ENCODE measurements around the gene CYP4A22. TPM values are rescaled to one million over a fixed set of nuclear protein-coding genes. Genes with fewer than 3 reads are reported as not detected.

Gene CYP4A22
- total and polyA plus RNA-seq, 2 of the 4 experiments (the other 2 are of a cell fraction): not detected

DNA sequence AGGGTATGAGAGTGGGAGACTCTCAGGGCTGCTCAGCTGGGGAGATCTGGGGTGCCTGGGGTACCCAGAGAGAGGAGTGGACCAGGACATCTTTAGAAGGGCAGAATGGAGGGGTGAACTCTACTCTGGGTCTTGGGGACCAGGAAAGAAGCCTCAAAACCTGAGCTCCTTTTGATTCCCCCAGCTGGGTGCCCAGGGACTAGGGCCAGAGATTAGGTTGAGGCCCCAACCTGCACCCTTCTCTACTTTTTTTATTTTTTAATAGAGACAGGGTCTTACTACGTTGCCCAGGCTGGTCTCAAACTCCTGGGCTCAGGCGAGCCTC is 50.6 kb downstream of the CYP4A22 start:
- Histone ChIP-seq H3K36me3 (ENCODE audit: control insufficient read depth, insufficient read depth, low read length) (no peaks in the 10 kb centered on the region), H3K14ac (replicated peaks; ENCODE audit: low read depth, low read length) (no peak overlapping the region), H3K9me1 (ENCODE audit: insufficient read depth, low read length) (no peaks in the 10 kb centered on the region), H2AK9ac (replicated peaks; ENCODE audit: low read depth, low read length, poor library complexity) (no peak overlapping the region), H3K4me1 (ENCODE audit: control insufficient read depth, insufficient read depth, low read length) (peaks cover 2% of the 10 kb centered on the region; the same call in 1 of the 2 replicates), H4K91ac (ENCODE audit: insufficient read depth, low read depth, low read length) (no peak overlapping the region), H2BK120ac (ENCODE audit: low read depth, low read length) (no peak overlapping the region), H4K20me1 (ENCODE audit: insufficient read depth, low read length) (no peaks in the 10 kb centered on the region; the same call in 1 of the 2 replicates), H3K79me1 (ENCODE audit: low read depth in 1 of 2, low read length in 2 of 2) (no peaks in the 10 kb centered on the region), H3K4ac (ENCODE audit: low read depth, low read length) (no peak overlapping the region), H4K5ac (ENCODE audit: low read depth, low read length) (no peak overlapping the region), H2AFZ (replicated peaks; ENCODE audit: low read length, poor library complexity) (no peak overlapping the region), H3K27me3 (ENCODE audit: control insufficient read depth, insufficient read depth, low read length) (peaks cover 2% of the 10 kb centered on the region; the same call in 1 of the 2 replicates), H3K9me3 (ENCODE audit: control insufficient read depth, insufficient read depth, low read length) (no peaks in the 10 kb centered on the region), H3K18ac (ENCODE audit: low read depth, low read length) (no peak overlapping the region), H3K56ac (ENCODE audit: extremely low read depth, insufficient read depth, low read length) (no peak overlapping the region), H3K4me2 (ENCODE audit: low read depth, low read length) (no peak overlapping the region), H2BK15ac (ENCODE audit: low read depth, low read length) (no peak overlapping the region), H3K23ac (ENCODE audit: low read depth, low read length) (no peak overlapping the region), H2BK5ac (ENCODE audit: low read depth, low read length, poor library complexity, severe bottlenecking) (no peak overlapping the region), H3K4me3 (ENCODE audit: insufficient read depth, low read depth, low read length) (no peak overlapping the region), H3K27ac (ENCODE audit: insufficient read depth, low read length) (no peak overlapping the region), H4K8ac (ENCODE audit: low read depth in 2 of 2, low read length in 2 of 2) (no peak overlapping the region), H3K9ac (ENCODE audit: low read depth, low read length) (no peak overlapping the region), H2AK5ac (ENCODE audit: low read depth, low read length) (no peak overlapping the region), H2BK20ac (ENCODE audit: low read depth, low read length) (no peak overlapping the region)
- CTCF ChIA-PET: interaction anchor here (0.9 kb wide), 1 partner anchor 75 kb away, joined by 3 read pairs; no protein-coding TSS in a partner anchor
- intact Hi-C loops (cut with micrococcal nuclease): no loop called here
- no TSS peak for BruUV-seq (replicated peaks)
- POLR2A ChIA-PET (ENCODE audit: unreplicated experiment): no interaction called here
- DNase-seq: no peak
- no peak for ATAC-seq (ENCODE audit: low read depth)
- in situ Hi-C loops (cut with MboI; ENCODE audit: low sequenced_read_pairs): loop anchor here (10.0 kb wide), 1 partner anchor 527 kb away; no protein-coding TSS in a partner anchor
- 32% methylated on average over 2 of the region's 2 CpGs; no CpG with 5 or more reads in 1 of the 2 experiments for WGBS, 2 experiments (ENCODE audit: extremely low coverage in 2 of 2, insufficient read length in 1 of 2)
- dilution Hi-C loops (cut with HindIII; ENCODE audit: low sequenced_read_pairs, unreplicated experiment): no loop called here
- no peak for TF ChIP-seq CEBPB (IDR thresholded peaks at IDR 0.05; ENCODE audit: low read depth, low read length)
- no peak for TF ChIP-seq FOS (IDR thresholded peaks at IDR 0.05; ENCODE audit: low read depth, low read length)
- TF ChIP-seq, protein P1, sequence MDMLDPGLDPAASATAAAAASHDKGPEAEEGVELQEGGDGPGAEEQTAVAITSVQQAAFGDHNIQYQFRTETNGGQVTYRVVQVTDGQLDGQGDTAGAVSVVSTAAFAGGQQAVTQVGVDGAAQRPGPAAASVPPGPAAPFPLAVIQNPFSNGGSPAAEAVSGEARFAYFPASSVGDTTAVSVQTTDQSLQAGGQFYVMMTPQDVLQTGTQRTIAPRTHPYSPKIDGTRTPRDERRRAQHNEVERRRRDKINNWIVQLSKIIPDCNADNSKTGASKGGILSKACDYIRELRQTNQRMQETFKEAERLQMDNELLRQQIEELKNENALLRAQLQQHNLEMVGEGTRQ (IDR thresholded peaks at IDR 0.05; ENCODE audit: low read depth, low read length): no peak
- TF ChIP-seq MAFK (IDR thresholded peaks at IDR 0.05; ENCODE audit: low read depth, low read length): no peak
- no peak for TF ChIP-seq MXI1 (IDR thresholded peaks at IDR 0.05; ENCODE audit: borderline replicate concordance, low read depth, low read length)
- no peak for TF ChIP-seq RAD21 (IDR thresholded peaks at IDR 0.05; ENCODE audit: low read length)
- no peak for TF ChIP-seq CHD1 (IDR thresholded peaks at IDR 0.05; ENCODE audit: low read depth, low read length)
- no peak for TF ChIP-seq ELK1 (IDR thresholded peaks at IDR 0.05; ENCODE audit: borderline replicate concordance, low read depth, low read length)
- TF ChIP-seq MAZ (IDR thresholded peaks at IDR 0.05; ENCODE audit: borderline replicate concordance, low read depth, low read length): no peak
